Fibroblast of villous mesenchyme (primary cell): ENCODE measurements around the gene CCDC7. TPM values are rescaled to one million over a fixed set of nuclear protein-coding genes. Genes with fewer than 3 reads are reported as not detected.
"Not testable (repeated sequence)": the region's sequence is repeated elsewhere in the genome, so short reads cannot be mapped to it uniquely, and the experiment has no call there.

Experiments used
- DNase-seq: peaks from one replicate; pipeline ENCODE4 v3.0.0-alpha.2; 2010; ENCODE audit warnings: low read depth
- H3K4me3 ChIP-seq: 2 replicates; pipeline ENCODE4 v1.5.1; 2011; ENCODE audit warnings: low read depth, mild to moderate bottlenecking, low read length
- CTCF ChIP-seq: IDR thresholded peaks from 2 replicates; pipeline ENCODE4 v1.5.1; 2012; ENCODE audit warnings: low read depth, mild to moderate bottlenecking, low read length; ENCODE audit not compliant: insufficient read depth
- total RNA-seq: library from RNA; depleted of rRNA; stranded (reverse); fragments of >200 nt; gene quantifications from 2 replicates; pipeline ENCODE4 v1.2.3, GENCODE V29; 2012

CCDC7 gene
- total RNA-seq, 1 donor: 20.3 TPM

GRCh38 chr10:32577448-32577847 lies 131.5 kb downstream of the CCDC7 start:
- DNase-seq: no peak
- TF ChIP-seq CTCF: no peak
- no peak overlapping the region for H3K4me3 ChIP-seq

DNA sequence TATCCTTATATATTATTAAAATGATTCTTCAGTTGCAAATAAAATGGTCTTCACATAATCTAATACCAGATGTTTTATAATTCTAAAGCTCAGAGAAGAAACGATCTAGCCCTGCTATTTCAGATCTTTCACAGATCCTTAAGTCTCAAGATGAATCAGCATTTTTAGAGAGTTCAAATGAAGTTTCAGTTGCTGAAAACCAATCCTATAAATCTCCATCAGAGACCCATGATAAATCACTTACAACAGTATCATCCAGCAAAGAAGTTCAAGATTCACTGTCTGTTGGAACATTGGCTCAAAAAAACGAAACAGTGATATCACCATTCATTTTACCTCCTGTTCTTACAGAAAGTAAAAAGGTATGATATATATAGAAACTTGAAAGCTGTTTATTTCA lies 137.0 kb downstream of the CCDC7 start:
- TF ChIP-seq CTCF: no peak
- peak; percentile 1 for DNase-seq
- no peak overlapping the region for H3K4me3 ChIP-seq

- not testable (repeated sequence) for DNase-seq, H3K4me3 ChIP-seq
Measured at GRCh38 chr10:32598022-32598421, 152.1 kb downstream of the CCDC7 start.

DNA sequence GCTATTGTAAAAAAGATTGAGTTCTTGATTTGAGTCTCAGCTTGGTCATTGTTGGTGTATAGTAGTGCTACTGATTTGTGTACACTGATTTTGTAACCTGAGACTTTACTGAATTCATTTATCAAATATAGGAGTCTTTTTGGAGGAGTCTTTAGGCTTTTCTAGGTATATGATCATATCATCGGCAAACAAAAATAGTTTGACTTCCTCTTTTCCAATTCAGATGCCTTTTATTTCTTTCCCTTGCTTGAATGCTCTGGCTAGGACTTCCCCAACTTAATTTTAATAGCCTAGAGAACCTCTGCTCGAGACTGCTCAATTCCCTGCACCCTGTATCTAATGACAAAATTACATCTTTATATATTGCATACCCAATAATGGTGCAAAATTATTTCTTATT lies 154.4 kb downstream of the CCDC7 start:
- H3K4me3 ChIP-seq: no peak overlapping the region
- no peak for TF ChIP-seq CTCF
- no peak for DNase-seq

DNA sequence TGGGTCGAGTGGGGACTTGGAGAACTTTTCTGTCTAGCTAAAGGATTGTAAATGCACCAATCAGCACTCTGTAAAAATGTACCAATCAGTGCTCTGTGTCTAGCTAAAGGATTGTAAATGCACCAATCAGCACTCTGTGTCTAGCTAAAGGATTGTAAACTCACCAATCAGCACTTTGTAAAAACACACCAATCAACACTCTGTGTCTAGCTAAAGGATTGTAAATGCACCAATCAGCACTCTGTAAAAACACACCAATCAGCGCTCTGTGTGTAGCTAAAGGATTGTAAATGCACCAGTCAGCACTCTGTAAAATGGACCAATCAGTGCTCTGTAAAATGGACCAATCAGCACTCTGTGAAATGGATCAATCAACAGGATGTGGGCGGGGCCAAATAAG lies 155.6 kb downstream of the CCDC7 start:
- not testable (repeated sequence) for DNase-seq, H3K4me3 ChIP-seq

- TF ChIP-seq CTCF: no peak
- H3K4me3 ChIP-seq: no peak overlapping the region
- no peak for DNase-seq
Measured at GRCh38 chr10:32605787-32606186, 159.8 kb downstream of the CCDC7 start.

- not testable (repeated sequence) for H3K4me3 ChIP-seq, DNase-seq
Measured at GRCh38 chr10:32610543-32610942, 164.6 kb downstream of the CCDC7 start.

DNA sequence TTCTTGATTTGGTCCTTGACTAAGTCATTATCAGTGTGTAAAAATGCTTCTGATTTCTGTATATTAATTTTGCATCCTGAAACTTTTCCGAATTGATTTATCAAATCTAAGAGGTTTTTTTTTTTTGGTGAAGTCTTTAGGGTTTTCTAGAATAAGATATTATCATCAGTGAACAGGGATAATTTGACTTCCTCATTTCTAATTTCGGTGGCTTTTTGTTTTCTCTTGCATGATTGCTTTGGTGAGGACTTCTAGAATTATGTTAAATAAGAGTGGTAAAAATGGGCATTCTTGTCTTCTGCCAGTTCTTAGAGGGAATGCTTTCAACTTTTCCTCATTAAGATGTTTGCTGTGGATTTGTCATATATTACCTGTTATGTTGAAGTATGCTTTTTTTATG lies 170.5 kb downstream of the CCDC7 start:
- DNase-seq: no peak
- no peak overlapping the region for H3K4me3 ChIP-seq
- TF ChIP-seq CTCF: no peak

GRCh38 chr10:32618482-32618881 lies 172.5 kb downstream of the CCDC7 start:
- no peak for TF ChIP-seq CTCF
- no peak for DNase-seq
- H3K4me3 ChIP-seq: no peak overlapping the region
